Amniotic epithelial cell (primary cell): ENCODE measurements around the gene KIAA1549.
"Not testable (repeated sequence)": the region's sequence is repeated elsewhere in the genome, so short reads cannot be mapped to it uniquely, and the experiment has no call there.

ENCODE experiments used
- DNase-seq: peaks from one replicate; pipeline ENCODE4 v3.0.0-alpha.2; 2010; ENCODE audit warnings: low read depth

The KIAA1549 gene

DNA sequence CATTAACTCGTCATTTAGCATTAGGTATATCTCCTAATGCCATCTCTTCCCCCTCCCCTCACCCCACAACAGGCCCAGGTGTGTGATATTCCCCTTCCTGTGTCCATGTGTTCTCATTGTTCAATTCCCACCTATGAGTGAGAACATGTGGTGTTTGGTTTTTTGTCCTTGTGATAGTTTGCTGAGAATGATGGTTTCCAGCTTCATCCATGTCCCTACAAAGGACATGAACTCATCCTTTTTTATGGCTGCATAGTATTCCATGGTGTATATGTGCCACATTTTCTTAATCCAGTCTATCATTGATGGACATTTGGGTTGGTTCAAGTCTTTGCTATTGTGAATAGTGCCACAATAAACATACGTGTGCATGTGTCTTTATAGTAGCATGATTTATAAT is 169.9 kb downstream of the KIAA1549 start:
- not testable (repeated sequence) for DNase-seq

DNA sequence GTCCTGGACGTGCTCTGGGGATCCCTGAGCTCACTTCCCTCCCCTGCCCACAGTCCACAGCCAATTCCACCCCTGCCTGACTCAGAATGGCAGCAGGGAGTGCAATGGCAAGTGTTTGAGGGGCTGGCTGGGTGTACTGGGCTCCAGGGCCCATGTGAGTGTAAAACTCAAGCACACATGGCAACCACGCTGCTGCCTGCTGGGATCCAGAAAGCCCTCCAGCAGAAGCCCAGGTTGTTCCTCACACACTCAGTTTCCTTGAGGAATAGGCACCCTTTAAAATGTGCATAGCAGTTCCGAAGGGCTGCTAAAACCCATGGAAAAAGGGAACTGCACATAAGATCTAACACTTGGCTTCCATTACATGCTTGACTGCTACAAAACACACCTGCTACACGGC is 171.8 kb downstream of the KIAA1549 start:
- DNase-seq, result no peak

DNA sequence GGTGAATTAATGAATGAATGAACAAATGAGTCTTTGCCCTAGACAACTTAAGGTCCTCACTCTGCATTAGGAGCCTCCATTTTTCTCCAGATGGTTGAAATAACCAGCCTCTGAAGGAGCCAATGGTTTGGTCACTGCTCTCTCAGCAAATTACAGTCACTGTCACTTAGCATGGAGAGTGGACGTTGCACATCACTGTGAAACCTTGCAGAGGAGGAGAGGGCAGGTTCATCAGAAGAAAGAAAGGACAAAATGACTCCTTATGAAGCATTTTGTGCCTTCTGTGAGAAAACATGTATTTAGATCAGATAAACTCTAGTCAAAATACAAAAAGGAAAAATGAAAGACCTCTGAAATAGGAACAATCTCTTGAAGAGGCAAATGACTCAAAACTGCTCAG is 176.6 kb downstream of the KIAA1549 start:
- no peak for DNase-seq

DNA sequence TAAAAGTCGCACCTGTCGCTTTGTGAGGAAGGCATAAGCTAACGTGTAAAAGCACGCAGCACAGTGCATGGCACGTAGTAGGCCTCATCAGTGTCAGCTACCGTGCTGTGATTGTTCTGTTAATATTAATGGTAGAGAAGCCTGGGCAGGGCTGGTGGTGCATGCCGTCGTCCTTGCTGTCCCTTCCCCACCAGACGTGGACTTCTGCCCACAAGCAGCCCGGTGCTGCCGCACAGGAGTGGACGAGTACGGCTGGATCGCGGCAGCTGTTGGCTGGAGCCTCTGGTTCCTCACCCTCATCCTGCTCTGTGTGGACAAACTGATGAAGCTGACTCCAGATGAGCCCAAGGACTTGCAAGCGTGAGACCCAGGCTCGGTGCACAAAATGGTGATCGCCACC is 178.5 kb downstream of the KIAA1549 start:
- no peak for DNase-seq

DNA sequence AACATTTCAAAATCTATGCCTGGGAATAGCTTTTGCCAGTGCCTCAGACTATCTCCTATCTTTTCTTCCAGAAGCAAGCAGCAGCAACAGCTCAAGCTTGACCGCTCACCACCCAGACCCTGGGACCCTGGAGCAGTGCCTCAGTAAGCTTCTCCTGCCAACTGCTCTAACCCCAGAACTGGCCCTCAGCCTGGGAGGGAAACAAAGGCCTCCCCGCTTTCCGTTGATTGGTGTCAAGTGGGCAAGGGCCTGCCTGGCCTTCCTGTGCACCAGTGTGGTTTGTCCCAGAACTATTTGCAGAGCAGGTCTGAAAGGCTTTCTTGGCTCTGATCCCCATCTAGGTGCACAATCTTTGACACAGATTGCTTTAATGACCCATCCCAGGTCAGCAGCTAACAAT is 179.9 kb downstream of the KIAA1549 start:
- DNase-seq, result no peak

DNA sequence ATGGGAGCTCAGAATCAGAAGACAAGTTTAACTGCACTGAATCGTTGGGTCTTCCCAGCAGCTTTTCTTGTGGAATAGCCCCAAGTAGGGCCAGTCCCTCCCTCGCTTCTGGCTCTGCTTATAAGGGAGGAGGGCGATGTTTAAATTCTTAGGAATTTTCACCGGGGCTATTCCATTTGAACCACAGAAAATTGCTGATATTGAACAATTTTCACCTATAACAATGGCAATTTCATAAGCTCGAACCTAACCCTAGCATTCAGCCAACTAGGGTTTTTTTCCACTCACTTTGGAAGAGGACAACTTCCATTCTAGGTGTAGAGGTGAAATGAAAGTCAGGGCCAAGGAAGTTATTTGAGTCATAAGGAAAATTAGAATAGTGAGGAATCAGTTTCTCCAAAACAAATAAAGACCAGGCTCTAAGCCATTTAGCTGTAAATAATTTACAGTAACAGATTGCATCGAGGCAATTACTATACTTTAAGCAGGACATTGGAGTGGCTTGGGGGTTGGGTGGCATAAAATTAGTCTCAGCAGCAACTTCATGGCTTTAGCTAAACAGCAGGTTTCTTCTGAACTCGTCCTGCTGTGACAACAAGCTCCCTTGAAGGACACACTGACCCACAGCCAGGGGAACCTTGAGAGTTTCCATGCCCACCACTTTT is 181.7 kb downstream of the KIAA1549 start:
- no peak for DNase-seq

DNA sequence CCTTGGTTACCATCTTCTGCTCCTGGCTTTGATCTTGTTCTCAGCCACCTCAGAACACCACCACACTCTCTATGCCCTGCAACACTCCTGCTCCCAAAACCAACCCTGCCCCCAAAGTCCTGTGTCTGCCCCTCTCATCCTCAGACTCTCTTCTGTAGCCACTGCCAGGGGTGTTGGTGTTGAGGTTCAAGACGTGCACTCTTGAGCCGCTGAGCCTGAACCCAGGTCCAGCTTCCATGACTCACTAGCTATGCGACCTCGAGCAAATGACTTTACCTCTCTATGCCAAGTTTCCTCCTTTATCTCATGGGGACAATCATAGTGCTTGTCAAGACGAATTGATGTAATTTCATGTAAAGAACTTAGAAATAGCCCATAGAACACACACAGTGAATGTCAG is 182.4 kb downstream of the KIAA1549 start:
- no peak for DNase-seq

DNA sequence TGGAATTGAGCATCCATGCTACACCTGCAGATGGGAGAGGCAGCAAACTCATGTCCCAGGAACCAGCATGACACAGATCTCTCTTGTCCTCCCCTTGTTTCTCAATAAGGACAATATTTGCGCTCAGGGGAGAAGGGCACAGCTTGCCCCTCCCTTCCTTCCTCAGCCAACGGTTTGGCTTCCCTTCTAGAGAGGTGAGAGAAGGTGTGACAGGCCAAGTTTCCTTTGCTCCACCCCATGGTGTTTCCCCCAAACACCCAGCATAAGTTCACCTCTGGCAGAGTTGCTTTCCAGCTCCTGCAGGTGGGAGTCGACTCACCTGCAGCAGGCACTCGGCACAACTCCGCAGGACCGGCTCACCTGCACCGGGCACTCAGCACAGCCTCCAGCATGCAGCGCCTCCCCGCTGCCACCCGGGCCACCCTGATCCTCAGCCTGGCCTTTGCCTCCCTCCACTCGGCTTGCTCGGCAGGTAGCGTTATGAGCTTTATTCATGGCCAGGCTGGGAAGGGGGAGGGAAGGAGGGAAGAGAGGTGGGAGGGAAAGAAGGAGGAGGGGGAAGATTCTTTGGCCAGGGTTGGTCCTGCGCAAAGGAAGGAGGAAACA is 183.4 kb downstream of the KIAA1549 start, which contains the start of the genes ATP6V0A4 and TMEM213:
TSS of gene ATP6V0A4 (minus strand) at position 482 of the 606 bp plus-strand sequence. CDS start 26,949 bp downstream, outside the sequence.
TSS of gene TMEM213 (plus strand) at position 280 of the 606 bp plus-strand sequence. CDS start at position 391, 111 bp downstream.
- no peak for DNase-seq

DNA sequence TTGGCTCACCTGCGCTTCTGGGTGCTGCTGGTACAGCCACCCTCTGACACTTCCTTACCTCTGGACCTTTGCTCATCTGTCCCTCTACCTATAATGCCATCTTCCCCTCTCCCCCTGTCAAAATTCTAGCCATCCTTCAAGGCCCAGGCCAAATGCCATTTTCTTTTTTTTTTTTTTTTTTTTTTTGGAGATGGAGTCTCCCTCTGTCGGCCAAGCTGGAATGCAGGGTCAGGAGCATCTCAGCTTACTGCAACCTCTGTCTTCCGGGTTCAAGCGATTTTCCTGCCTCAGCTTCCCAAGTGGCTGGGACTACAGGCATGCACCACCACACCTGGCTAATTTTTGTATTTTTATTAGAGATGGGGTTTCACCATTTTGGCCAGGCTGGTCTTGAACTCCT is 184.1 kb downstream of the KIAA1549 start:
- not testable (repeated sequence) for DNase-seq

DNA sequence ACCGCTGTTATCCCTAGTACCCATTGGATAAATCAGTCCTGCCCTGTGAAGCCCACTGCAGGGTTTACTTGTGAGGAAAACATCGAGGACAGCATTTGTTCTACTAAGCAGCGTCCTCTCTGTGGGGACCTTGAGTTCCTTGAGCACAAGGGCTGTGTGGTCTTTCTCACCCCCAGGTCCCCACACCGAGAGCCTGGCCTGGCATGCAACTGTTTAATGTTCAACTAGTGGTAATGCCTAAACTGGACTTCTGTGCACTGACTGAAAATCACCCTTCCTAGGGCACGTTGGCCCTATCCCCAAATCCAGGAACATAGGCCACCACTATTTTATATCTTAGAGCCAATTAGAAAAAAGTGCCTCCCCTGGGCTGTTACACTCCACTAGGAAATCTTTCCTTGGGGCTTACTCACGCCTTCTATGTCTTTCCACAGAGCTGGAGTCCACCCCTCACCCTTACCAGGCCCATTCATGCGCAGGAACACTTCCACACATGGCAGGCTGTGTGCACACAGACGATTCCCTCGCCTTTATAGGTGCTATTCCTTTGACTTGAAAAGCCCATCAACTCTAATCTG is 185.1 kb downstream of the KIAA1549 start:
- no peak for DNase-seq

DNA sequence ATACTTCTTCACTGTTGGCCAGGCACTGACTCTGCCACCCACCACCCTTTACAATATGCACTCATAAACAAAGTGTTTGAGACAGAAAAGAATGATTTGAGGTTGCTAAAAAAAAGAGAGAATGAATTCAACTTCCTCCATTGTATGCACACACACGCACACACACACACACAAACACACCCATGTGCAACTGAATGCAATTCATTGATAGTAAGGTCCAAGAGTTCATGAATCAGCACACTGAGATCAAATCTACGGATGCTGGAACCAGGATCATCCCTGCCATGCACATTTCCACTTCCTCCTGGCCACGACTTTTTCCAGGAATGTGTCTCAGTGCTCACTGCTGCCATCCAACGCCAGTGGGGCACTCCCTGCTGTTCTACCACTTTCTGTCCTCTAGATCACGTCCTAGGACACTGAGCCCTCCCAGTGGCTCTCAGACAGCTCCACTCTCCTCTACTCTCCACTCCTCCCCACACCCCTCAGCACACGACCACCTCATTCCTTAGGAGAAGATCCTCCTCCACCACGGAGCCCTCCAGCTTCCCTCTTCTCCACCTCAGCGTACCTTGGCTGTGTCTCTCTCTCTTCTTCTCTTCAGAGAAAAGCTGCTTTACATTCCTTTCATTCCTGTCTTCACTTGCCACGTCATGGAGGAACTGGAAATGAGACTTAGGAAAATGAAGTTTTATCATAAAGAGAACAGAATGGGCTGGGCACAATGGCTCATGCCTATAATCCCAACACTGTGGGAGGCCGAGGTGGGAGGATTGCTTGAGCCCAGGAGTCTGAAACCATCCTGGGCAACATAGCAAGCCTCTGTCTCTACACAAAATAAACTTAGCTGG is 195.4 kb downstream of the KIAA1549 start:
- DNase-seq, result peak; percentile 46

DNA sequence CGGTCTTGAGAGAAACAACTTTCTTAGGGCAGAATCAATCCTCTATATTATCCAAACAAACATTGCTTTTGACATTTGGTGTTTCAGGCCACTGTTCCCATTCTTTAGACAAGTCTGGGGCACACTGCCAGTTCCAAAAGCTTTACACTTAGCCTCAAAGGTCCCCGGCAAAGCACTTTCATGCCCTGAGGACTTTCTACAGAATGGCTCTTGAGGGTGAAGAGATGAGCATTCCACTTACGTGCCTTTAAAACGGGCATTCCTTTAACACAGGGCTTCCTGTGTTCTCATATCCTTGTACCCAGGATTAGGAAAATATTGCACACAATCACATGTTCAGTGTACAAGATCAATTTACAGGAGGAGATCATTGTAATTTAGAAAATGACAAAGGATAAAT is 196.5 kb downstream of the KIAA1549 start:
- DNase-seq, result no peak
